Testis (tissue), 3 donors: ENCODE results near the gene RPS6KL1. TPM values are rescaled to one million over a fixed set of nuclear protein-coding genes. Genes with fewer than 3 reads are reported as not detected.
A peak's percentile ranks its signal among the peaks of the same experiment; 100 is the strongest.

Experiments used
- DNase-seq: peaks from one replicate; pipeline ENCODE4 v3.0.0-alpha.2; 2019
- H3K27ac ChIP-seq, 2 donors: fragments of 200-600 bp; sonication (generic); one replicate each; pipeline ENCODE4 v1.5.1; 2019
- H3K27me3 ChIP-seq: fragments of 200-600 bp; sonication (generic); one replicate; pipeline ENCODE4 v1.5.1; 2019
- H3K36me3 ChIP-seq: fragments of 200-600 bp; sonication (generic); one replicate; pipeline ENCODE4 v1.5.1; 2017; ENCODE audit warnings: low read depth; ENCODE audit errors: missing control alignments
- H3K4me1 ChIP-seq: fragments of 200-600 bp; sonication (generic); one replicate; pipeline ENCODE4 v1.5.1; 2019
- H3K4me3 ChIP-seq, 2 donors: fragments of 200-600 bp; sonication (generic); one replicate each; pipeline ENCODE4 v1.5.1; 2017 to 2019
- H3K9me3 ChIP-seq: fragments of 200-600 bp; sonication (generic); one replicate; pipeline ENCODE4 v1.5.1; 2017
- POLR2A ChIP-seq: fragments of 450-650 bp; IDR thresholded peaks from one replicate; pipeline ENCODE4 v1.6.1; 2017; ENCODE audit warnings: antibody characterized with exemption, mild to moderate bottlenecking, moderate library complexity
- WGBS, 2 donors: methylation state at CpG; one replicate each; pipeline ENCODE4 v1.1.5; 2018; 5-methylcytosine and 5-hydroxymethylcytosine counted together
- intact Hi-C: fragments of 100-400 bp; cut with DNase I; formaldehyde crosslinking; loops from one replicate; pipeline ENCODE4 v1.15.1; 2023; ENCODE audit warnings: low total_unique reads
- polyA plus RNA-seq: library from polyadenylated mRNA; stranded (reverse); fragments of 350-450 nt; fragmentation: Illumina TruSeq; extraction: RNeasy Lipid Tissue Mini Kit (QIAGEN cat#74804); gene quantifications from one replicate; pipeline ENCODE4 v1.2.3, GENCODE V29; 2014; ENCODE audit warnings: low read depth, low replicate concordance; ENCODE audit not compliant: insufficient read depth
- total RNA-seq, 2 donors: library from RNA; depleted of rRNA; stranded (reverse); fragments of >200 nt; gene quantifications; one replicate each; pipeline ENCODE4 v1.2.3, GENCODE V29; 2016
- TF ChIP-seq, protein P1 (sequence below), 3 experiments: fragments of 450-650 bp in 2 of 3; fragments of 200-600 bp in 1 of 3; sonication (generic) in 1 of 3; IDR thresholded peaks; one replicate each; pipeline ENCODE4 v1.5.1; 2016 to 2019; ENCODE audit warnings: antibody characterized with exemption in 3 of 3, mild to moderate bottlenecking in 2 of 3, moderate library complexity in 1 of 3

Gene RPS6KL1
- total and polyA plus RNA-seq, 3 donors from 2014 or later = 22.5 to 41.8 (median 22.9) TPM

DNA sequence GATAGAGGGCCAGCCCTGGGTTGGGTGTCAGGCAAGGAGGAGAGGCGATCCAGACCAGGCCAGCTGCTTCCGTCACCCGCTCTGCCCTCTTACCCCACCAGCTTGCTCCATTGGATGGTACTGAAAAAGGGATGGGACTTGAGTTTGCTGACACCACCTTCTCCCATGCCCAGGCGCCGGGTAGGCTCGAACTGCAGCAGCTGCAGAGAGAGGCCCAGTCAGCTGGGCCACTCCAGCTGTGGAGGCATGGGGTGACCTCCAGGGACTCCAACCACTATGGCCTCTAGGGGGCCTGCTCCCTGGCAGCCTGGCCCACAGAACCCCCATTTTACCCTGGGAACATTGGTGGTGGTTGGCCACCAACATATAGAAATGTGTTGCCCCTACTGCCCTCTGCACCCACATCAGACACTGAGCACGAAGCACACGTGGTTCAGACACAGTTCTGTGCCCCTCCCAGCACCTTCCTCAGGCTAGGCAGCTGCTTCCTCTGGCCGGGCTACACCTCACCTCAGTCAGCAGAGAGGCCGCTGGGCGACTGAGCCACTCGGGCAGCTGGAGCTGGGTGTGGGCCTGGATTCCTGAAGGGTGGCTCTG lies 16.0 kb downstream of the RPS6KL1 start:
- WGBS, 2 donors = 89 to 90% methylated on average over 4 to 12 of the region's 12 CpGs

DNA sequence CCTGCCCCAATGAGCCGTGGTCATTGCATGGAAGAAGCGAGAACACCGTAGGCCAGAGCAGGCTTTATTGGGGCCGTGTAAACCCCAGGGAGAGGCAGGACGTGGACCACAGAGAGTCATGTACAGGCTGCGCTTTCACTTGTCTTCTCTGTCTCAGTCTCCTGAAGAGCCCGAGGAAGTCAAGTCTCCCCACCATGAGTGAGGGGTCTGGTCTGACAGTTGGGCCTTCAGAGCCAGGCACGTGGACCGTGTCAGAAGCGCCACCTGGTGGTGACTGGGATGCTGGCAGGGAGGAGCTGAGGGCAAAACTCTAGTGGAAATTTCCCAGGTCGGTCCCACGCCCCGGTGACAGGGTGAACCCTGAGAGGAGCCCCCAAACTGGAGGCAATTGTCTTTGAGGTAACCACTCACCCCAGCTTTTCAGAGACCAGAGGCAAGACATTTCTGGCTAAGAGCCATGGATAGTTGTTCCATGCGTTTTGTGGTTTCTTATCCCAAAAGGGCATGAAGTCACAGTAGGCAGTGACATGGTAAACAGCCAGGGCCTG lies 17.4 kb downstream of the RPS6KL1 start:
- DNase-seq = peak; percentile 80
- TF ChIP-seq, protein P1, sequence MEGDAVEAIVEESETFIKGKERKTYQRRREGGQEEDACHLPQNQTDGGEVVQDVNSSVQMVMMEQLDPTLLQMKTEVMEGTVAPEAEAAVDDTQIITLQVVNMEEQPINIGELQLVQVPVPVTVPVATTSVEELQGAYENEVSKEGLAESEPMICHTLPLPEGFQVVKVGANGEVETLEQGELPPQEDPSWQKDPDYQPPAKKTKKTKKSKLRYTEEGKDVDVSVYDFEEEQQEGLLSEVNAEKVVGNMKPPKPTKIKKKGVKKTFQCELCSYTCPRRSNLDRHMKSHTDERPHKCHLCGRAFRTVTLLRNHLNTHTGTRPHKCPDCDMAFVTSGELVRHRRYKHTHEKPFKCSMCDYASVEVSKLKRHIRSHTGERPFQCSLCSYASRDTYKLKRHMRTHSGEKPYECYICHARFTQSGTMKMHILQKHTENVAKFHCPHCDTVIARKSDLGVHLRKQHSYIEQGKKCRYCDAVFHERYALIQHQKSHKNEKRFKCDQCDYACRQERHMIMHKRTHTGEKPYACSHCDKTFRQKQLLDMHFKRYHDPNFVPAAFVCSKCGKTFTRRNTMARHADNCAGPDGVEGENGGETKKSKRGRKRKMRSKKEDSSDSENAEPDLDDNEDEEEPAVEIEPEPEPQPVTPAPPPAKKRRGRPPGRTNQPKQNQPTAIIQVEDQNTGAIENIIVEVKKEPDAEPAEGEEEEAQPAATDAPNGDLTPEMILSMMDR (IDR thresholded peaks at IDR 0.05) = peak; percentile 87 to 91 (median 91)
- no peak for TF ChIP-seq POLR2A
- Histone ChIP-seq H3K9me3 (no peaks in the 10 kb centered on the region), H3K4me1 (peaks cover 7% of the 10 kb centered on the region), H3K36me3 (no peaks in the 10 kb centered on the region), H3K27me3 (no peaks in the 10 kb centered on the region), H3K4me3 (no peak overlapping the region), H3K27ac (no peak overlapping the region)
- intact Hi-C loops = no loop called here
- 52 to 59% methylated on average over 6 to 14 of the region's 14 CpGs for WGBS, 2 donors

More for the DNA sequence above, 16.0 kb downstream of the RPS6KL1 start:
- no peaks in the 10 kb centered on the region for H3K36me3 ChIP-seq
- H3K4me3 ChIP-seq = no peak overlapping the region
- H3K27me3 ChIP-seq = no peaks in the 10 kb centered on the region
- H3K9me3 ChIP-seq = no peaks in the 10 kb centered on the region
- TF ChIP-seq, protein P1 (IDR thresholded peaks at IDR 0.05) = peak in 1 of 3 experiments; percentile 10
- TF ChIP-seq POLR2A = no peak
- peaks cover 7% of the 10 kb centered on the region for H3K4me1 ChIP-seq
- intact Hi-C loops = no loop called here
- H3K27ac ChIP-seq = no peak overlapping the region
- DNase-seq = no peak

DNA sequence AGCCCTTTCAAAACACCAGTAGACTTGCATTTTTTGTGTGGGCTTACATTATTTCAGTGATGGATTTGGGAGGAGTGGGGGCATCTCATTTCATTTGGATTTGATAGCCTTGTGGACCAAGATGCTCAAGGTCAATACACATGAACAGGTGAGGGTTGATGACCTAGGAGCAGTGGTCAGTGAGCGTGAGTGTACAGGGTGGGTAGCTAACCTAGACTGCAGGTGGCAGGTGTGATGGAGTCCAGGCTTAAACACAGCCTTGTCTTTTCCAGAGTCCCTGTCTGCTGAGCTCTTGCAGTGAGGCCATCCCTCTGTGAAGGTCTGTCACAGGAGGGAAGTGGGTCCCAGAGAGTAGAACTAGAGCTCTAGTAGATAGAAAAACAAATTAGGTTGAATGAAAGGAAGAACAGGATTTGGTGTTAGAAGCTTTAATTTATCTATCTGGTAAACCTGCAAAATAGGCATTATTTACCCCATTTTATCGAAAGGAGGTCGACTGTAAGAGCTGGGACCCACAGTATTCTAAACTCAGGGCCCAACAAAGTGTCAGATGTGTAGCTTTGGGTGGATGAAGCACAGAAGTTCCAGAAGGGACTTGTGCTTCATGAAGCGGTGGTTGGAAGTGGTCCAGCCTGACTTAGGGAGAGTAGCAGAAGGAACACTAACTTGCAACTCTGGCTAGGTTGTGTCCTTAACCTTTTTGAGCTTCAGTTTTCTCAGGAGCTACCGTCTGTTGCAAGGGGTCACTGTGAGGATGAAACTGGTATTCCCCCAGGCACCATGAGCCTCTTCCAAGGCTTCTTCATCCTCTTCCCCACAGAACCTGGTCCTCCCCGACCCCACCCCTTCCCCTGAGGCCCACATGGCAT lies 18.2 kb downstream of the RPS6KL1 start:
- 72% methylated on average over 6 of the region's 6 CpGs for WGBS, 2 donors
- H3K4me3 ChIP-seq = no peak overlapping the region
- no peaks in the 10 kb centered on the region for H3K27me3 ChIP-seq
- H3K36me3 ChIP-seq = no peaks in the 10 kb centered on the region
- intact Hi-C loops = no loop called here
- H3K4me1 ChIP-seq = peaks cover 7% of the 10 kb centered on the region
- no peak overlapping the region for H3K27ac ChIP-seq
- no peaks in the 10 kb centered on the region for H3K9me3 ChIP-seq
- peak; percentile 60 for DNase-seq
- TF ChIP-seq, protein P1 (IDR thresholded peaks at IDR 0.05) = no peak
- TF ChIP-seq POLR2A = no peak

DNA sequence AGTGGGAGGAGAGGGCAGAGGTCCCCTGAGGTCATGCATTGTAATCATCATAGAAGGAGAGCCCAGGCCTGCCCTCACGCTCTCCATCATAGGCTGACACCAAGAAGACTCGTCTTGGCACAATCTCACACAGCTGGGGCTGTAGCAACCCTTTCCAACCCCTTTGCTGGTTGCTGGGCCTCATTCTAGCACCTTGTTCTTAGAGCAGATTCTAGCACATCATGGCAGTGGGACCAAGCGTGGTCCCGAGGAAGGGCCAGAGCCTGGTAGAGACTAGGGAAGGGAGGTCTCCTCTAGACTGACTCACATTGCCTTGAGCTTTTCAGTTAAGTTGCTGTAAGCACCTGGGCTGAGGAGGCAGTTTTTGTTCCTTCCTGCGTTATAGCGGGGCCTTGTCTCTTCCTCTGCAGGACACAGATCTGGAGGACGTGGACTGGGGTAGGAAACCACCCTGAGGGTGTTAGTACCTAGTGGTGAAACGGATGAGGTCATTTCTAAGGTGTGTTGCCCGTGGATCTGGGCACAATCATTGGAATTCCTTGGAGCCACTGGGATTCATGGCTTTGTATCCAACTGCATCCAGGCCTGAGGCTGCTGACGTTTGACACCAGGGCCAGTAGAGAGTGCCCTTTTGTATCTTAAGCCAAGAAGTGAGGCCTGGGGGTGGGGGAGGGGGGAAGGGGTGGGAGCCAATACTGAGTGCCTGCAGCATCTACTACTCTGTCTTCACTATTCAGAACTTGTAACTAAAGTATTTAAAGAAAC lies 19.9 kb downstream of the RPS6KL1 start:
- Histone ChIP-seq H3K27ac (no peak overlapping the region), H3K4me1 (peaks cover 7% of the 10 kb centered on the region), H3K9me3 (no peaks in the 10 kb centered on the region), H3K27me3 (no peaks in the 10 kb centered on the region), H3K4me3 (no peak overlapping the region), H3K36me3 (no peaks in the 10 kb centered on the region)
- intact Hi-C loops = no loop called here
- 68 to 79% methylated on average over 10 of the region's 10 CpGs for WGBS, 2 donors
- DNase-seq = no peak
- TF ChIP-seq, protein P1 (IDR thresholded peaks at IDR 0.05) = no peak
- no peak for TF ChIP-seq POLR2A
